ENCODE results near the gene FOXD2.
"Not testable (repeated sequence)": the region's sequence is repeated elsewhere in the genome, so short reads cannot be mapped to it uniquely, and the experiment has no call there.

Gene FOXD2

GRCh38 chr1:47440599-47441081 is 2.8 kb downstream of the FOXD2 start:
- no peak for DNase-seq (ENCODE audit: low read depth)

GRCh38 chr1:47441450-47442106 is 3.7 kb downstream of the FOXD2 start:
- no peak for DNase-seq (ENCODE audit: low read depth)

- DNase-seq (ENCODE audit: low read depth), result no peak
Observed at GRCh38 chr1:47442202-47442601, 4.4 kb downstream of the FOXD2 start.

GRCh38 chr1:47442842-47443529 is 5.1 kb downstream of the FOXD2 start:
- no peak for DNase-seq (ENCODE audit: low read depth)

- DNase-seq (ENCODE audit: low read depth), result no peak
Observed at GRCh38 chr1:47443530-47444296, 5.9 kb downstream of the FOXD2 start.

- no peak for DNase-seq (ENCODE audit: low read depth)
Observed at GRCh38 chr1:47444297-47444561, 6.4 kb downstream of the FOXD2 start.

GRCh38 chr1:47444562-47445465 is 7.0 kb downstream of the FOXD2 start:
- no peak for DNase-seq (ENCODE audit: low read depth)

- DNase-seq (ENCODE audit: low read depth), result no peak
Observed at GRCh38 chr1:47445823-47446550, 8.1 kb downstream of the FOXD2 start.

GRCh38 chr1:47448462-47449222 is 10.8 kb downstream of the FOXD2 start:
- no peak for DNase-seq (ENCODE audit: low read depth)

- DNase-seq (ENCODE audit: low read depth), result no peak
Observed at GRCh38 chr1:47449822-47450552, 12.1 kb downstream of the FOXD2 start.

- no peak for DNase-seq (ENCODE audit: low read depth)
Observed at GRCh38 chr1:47450606-47451005, 12.8 kb downstream of the FOXD2 start.

- DNase-seq (ENCODE audit: low read depth), result no peak
Observed at GRCh38 chr1:47452426-47452825, 14.6 kb downstream of the FOXD2 start.

- not testable (repeated sequence) for DNase-seq (ENCODE audit: low read depth)
Observed at GRCh38 chr1:47453910-47454309, 16.1 kb downstream of the FOXD2 start.

GRCh38 chr1:47456250-47456649 is 18.4 kb downstream of the FOXD2 start:
- no peak for DNase-seq (ENCODE audit: low read depth)

GRCh38 chr1:47457547-47457946 is 19.7 kb downstream of the FOXD2 start:
- not testable (repeated sequence) for DNase-seq (ENCODE audit: low read depth)

GRCh38 chr1:47459253-47459788 is 21.5 kb downstream of the FOXD2 start:
- no peak for DNase-seq (ENCODE audit: low read depth)

GRCh38 chr1:47460040-47460439 is 22.2 kb downstream of the FOXD2 start:
- DNase-seq (ENCODE audit: low read depth), result no peak

GRCh38 chr1:47460456-47460855 is 22.6 kb downstream of the FOXD2 start:
- no peak for DNase-seq (ENCODE audit: low read depth)

- DNase-seq (ENCODE audit: low read depth), result no peak
Observed at GRCh38 chr1:47465605-47466004, 27.8 kb downstream of the FOXD2 start.

Data from activated gamma-delta T cell treated with anti-CD3 and anti-CD28 coated beads, Interleukin-2, amount 50 U/mL, for 16 hours (primary cell).